GM18868 (cell line): ENCODE results near the gene DPAGT1.

Experiments
- ATAC-seq: cut with Tn5 transposase; IDR thresholded peaks from one replicate; pipeline ENCODE4 v1.9.1; 2021; ENCODE audit warnings: mild to moderate bottlenecking, moderate library complexity; ENCODE audit not compliant: unreplicated experiment

DPAGT1 gene

GRCh38 chr11:119095066-119095880 lies 6.4 kb downstream of the DPAGT1 start:
- peak; percentile 83 for ATAC-seq

- ATAC-seq, result peak; percentile 41
Observed at GRCh38 chr11:119094816-119095065, 6.9 kb downstream of the DPAGT1 start.

- peak; percentile 2 for ATAC-seq
Observed at GRCh38 chr11:119093942-119094815, 7.5 kb downstream of the DPAGT1 start.

- no peak for ATAC-seq
Observed at GRCh38 chr11:119092880-119093842, 8.5 kb downstream of the DPAGT1 start.

GRCh38 chr11:119091966-119092879 lies 9.4 kb downstream of the DPAGT1 start:
- ATAC-seq, result no peak

- ATAC-seq, result no peak
Observed at GRCh38 chr11:119091178-119091577, 10.5 kb downstream of the DPAGT1 start.

- ATAC-seq, result no peak
Observed at GRCh38 chr11:119089319-119089718, 12.3 kb downstream of the DPAGT1 start.

GRCh38 chr11:119088406-119088805 lies 13.2 kb downstream of the DPAGT1 start:
- no peak for ATAC-seq

GRCh38 chr11:119087747-119088241 lies 13.9 kb downstream of the DPAGT1 start:
- no peak for ATAC-seq

GRCh38 chr11:119087123-119087522 lies 14.5 kb downstream of the DPAGT1 start:
- no peak for ATAC-seq

GRCh38 chr11:119085437-119085847 lies 16.2 kb downstream of the DPAGT1 start:
- ATAC-seq, result no peak

- peak; percentile 91 for ATAC-seq
Observed at GRCh38 chr11:119084663-119085436, 16.8 kb downstream of the DPAGT1 start, which contains the start of gene HMBS. TSS of gene HMBS (plus strand) at chr11:119084881. CDS start at chr11:119085034, 153 bp downstream.

- no peak for ATAC-seq
Observed at GRCh38 chr11:119081682-119082260, 19.9 kb downstream of the DPAGT1 start.

GRCh38 chr11:119078675-119079420 lies 22.8 kb downstream of the DPAGT1 start:
- no peak for ATAC-seq

GRCh38 chr11:119077839-119078238 lies 23.8 kb downstream of the DPAGT1 start:
- ATAC-seq, result no peak

- peak; percentile 96 for ATAC-seq
Observed at GRCh38 chr11:119067371-119068222, 34.1 kb downstream of the DPAGT1 start, which contains the start of gene VPS11. TSS of gene VPS11 (plus strand) at chr11:119067818. CDS start at chr11:119067824, 6 bp downstream.

GRCh38 chr11:119065369-119065768 lies 36.3 kb downstream of the DPAGT1 start:
- ATAC-seq, result no peak
